SK-N-SH (cell line): ENCODE results near the gene NAMPT. TPM values are rescaled to one million over a fixed set of nuclear protein-coding genes. Genes with fewer than 3 reads are reported as not detected.

Experiments
- CTCF ChIA-PET: fragments of 300-600, 350-600 bp; formaldehyde crosslinking; extraction: SDS; loops from one replicate; lab custom pipeline; 2021; lab: Yijun Ruan, JAX
- POLR2A ChIA-PET: fragments of 350-600 bp; sonication (Branson Sonifier 250); formaldehyde crosslinking; extraction: SDS; loops from one replicate; lab custom pipeline; 2020; ENCODE audit warnings: antibody characterized with exemption, inconsistent platforms; lab: Yijun Ruan, JAX
- DNase-seq: peaks from one replicate; pipeline ENCODE4 v3.0.0; 2012
- H2AFZ ChIP-seq: fragments of 200-600 bp; sonication (generic); 2 replicates; pipeline ENCODE4 v1.8.1; 2016; ENCODE audit warnings: antibody characterized with exemption, mild to moderate bottlenecking, low read depth
- H3F3A ChIP-seq: fragments of 200-600 bp; sonication (generic); replicated peaks from 2 replicates; pipeline ENCODE3; 2016; ENCODE audit warnings: antibody characterized with exemption, mild to moderate bottlenecking; ENCODE audit not compliant: insufficient read depth
- H3K27ac ChIP-seq, 2 experiments: fragments of 200-500 bp in 1 of 2; fragments of 200-600 bp in 1 of 2; sonication (Bioruptor generic) in 1 of 2; sonication (generic), shearing (Covaris generic) in 1 of 2; 2 replicates each; pipeline versions ENCODE4 v1.5.1 to v1.6.1; 2014 to 2016; ENCODE audit warnings: low read depth in 2 of 2, inconsistent platforms in 1 of 2, low read length in 1 of 2, mild to moderate bottlenecking in 1 of 2, mixed read lengths in 1 of 2
- H3K27me3 ChIP-seq: fragments of 200-600 bp; sonication (generic), shearing (Covaris generic); 2 replicates; pipeline ENCODE4 v1.6.1; 2016; ENCODE audit warnings: mixed run types; ENCODE audit not compliant: insufficient read depth
- H3K36me3 ChIP-seq, 2 experiments: fragments of 200-500 bp in 1 of 2; fragments of 200-600 bp in 1 of 2; sonication (Bioruptor generic) in 1 of 2; sonication (generic) in 1 of 2; replicated peaks in 1 of 2; 2 replicates each; pipeline versions ENCODE3 to v1.5.1; 2014 to 2016; ENCODE audit warnings: low read length in 1 of 2, mild to moderate bottlenecking in 1 of 2; ENCODE audit not compliant: insufficient read depth in 2 of 2, control insufficient read depth in 1 of 2
- H3K4me1 ChIP-seq, 2 experiments: fragments of 200-500 bp in 1 of 2; fragments of 200-600 bp in 1 of 2; sonication (Bioruptor generic) in 1 of 2; sonication (generic), shearing (Covaris generic) in 1 of 2; 2 replicates each; pipeline versions ENCODE4 v1.5.1 to v1.6.1; 2014 to 2016; ENCODE audit warnings: low read depth in 1 of 2, low read length in 1 of 2, mixed run types in 1 of 2; ENCODE audit not compliant: insufficient read depth in 2 of 2, control insufficient read depth in 1 of 2
- H3K4me2 ChIP-seq: fragments of 200-600 bp; sonication (generic), shearing (Covaris generic); 2 replicates; pipeline ENCODE4 v1.6.1; 2017; ENCODE audit warnings: mixed run types
- H3K4me3 ChIP-seq, 2 experiments: fragments of 200-500 bp in 1 of 2; fragments of 200-600 bp in 1 of 2; sonication (Bioruptor generic) in 1 of 2; sonication (generic), shearing (Covaris generic) in 1 of 2; 2 replicates each; pipeline versions ENCODE4 v1.5.1 to v1.8.1; 2014 to 2016; ENCODE audit warnings: low read depth in 2 of 2, inconsistent platforms in 1 of 2, low read length in 1 of 2, mild to moderate bottlenecking in 1 of 2, mixed read lengths in 1 of 2, moderate library complexity in 1 of 2
- H3K79me2 ChIP-seq: fragments of 200-600 bp; sonication (generic); 2 replicates; pipeline ENCODE4 v1.8.1; 2017; ENCODE audit warnings: mild to moderate bottlenecking; ENCODE audit not compliant: insufficient read depth
- H3K9ac ChIP-seq: fragments of 200-600 bp; sonication (generic); 2 replicates; pipeline ENCODE4 v1.6.1; 2017; ENCODE audit warnings: mixed run types
- H3K9me2 ChIP-seq: fragments of 200-600 bp; sonication (generic); 2 replicates; pipeline ENCODE4 v1.6.1; 2017; ENCODE audit warnings: mixed run types
- H3K9me3 ChIP-seq: fragments of 200-600 bp; sonication (generic); 2 replicates; pipeline ENCODE4 v1.6.1; 2017; ENCODE audit warnings: mixed run types, mild to moderate bottlenecking, moderate library complexity
- H4K20me1 ChIP-seq: fragments of 200-600 bp; sonication (generic); 2 replicates; pipeline ENCODE4 v1.6.1; 2017; ENCODE audit warnings: mild to moderate bottlenecking, mixed run types; ENCODE audit not compliant: insufficient read depth
- ELF1 ChIP-seq: IDR thresholded peaks from 2 replicates; pipeline ENCODE4 v1.4.0; 2012
- FOSL2 ChIP-seq: IDR thresholded peaks from 2 replicates; pipeline ENCODE4 v1.4.0; 2012; ENCODE audit warnings: low read depth, mild to moderate bottlenecking, moderate library complexity, borderline replicate concordance
- GABPA ChIP-seq: IDR thresholded peaks from 2 replicates; pipeline ENCODE4 v1.4.0; 2012; ENCODE audit warnings: low read depth, mild to moderate bottlenecking
- GATA2 ChIP-seq: sonication (generic); formaldehyde crosslinking; IDR thresholded peaks from 2 replicates; pipeline ENCODE4 v1.5.0; 2020; ENCODE audit warnings: mild to moderate bottlenecking, missing genetic modification reagents
- JUND ChIP-seq: IDR thresholded peaks from 2 replicates; pipeline ENCODE4 v1.4.0; 2012
- POLR2AphosphoS5 ChIP-seq: IDR thresholded peaks from 2 replicates; pipeline ENCODE4 v1.6.1; 2012; ENCODE audit warnings: low read depth, low read length
- RAD21 ChIP-seq: IDR thresholded peaks from 2 replicates; pipeline ENCODE4 v1.6.1; 2012; ENCODE audit warnings: mild to moderate bottlenecking, low read length
- RCOR1 ChIP-seq: fragments of 150-350 bp; IDR thresholded peaks from 2 replicates; pipeline ENCODE4 v1.6.1; 2017; ENCODE audit warnings: antibody characterized with exemption, low read length
- RFX5 ChIP-seq: IDR thresholded peaks from 2 replicates; pipeline ENCODE4 v1.6.1; 2012; ENCODE audit warnings: mild to moderate bottlenecking, improper control_type of control experiment, low read length
- TCF12 ChIP-seq: IDR thresholded peaks from 2 replicates; pipeline ENCODE4 v1.4.0; 2012
- TEAD4 ChIP-seq: IDR thresholded peaks from 2 replicates; pipeline ENCODE4 v1.4.0; 2012; ENCODE audit warnings: mild to moderate bottlenecking, borderline replicate concordance; ENCODE audit not compliant: insufficient read depth
- YY1 ChIP-seq: IDR thresholded peaks from 2 replicates; pipeline ENCODE4 v1.4.0; 2012; ENCODE audit warnings: low read depth, mild to moderate bottlenecking
- WGBS: methylation state at CpG from one replicate; pipeline ENCODE4 v1.1.6; 2017; ENCODE audit warnings: low lambda C conversion rate; 5-methylcytosine and 5-hydroxymethylcytosine counted together
- polyA plus RNA-seq, 3 experiments: library from polyadenylated mRNA; depleted of rRNA; stranded (reverse); fragments of >200 nt; gene quantifications; 2 replicates each; pipeline ENCODE4 v1.2.3, GENCODE V29; 2012
- TF ChIP-seq, protein P1 (sequence below): fragments of 150-350 bp; IDR thresholded peaks from 2 replicates; pipeline ENCODE4 v1.6.1; 2016; ENCODE audit warnings: mild to moderate bottlenecking, low read depth, low read length
- TF ChIP-seq, protein P2 (sequence below): IDR thresholded peaks from 2 replicates; pipeline ENCODE4 v1.4.0; 2012; ENCODE audit warnings: low read depth

NAMPT gene
- polyA plus RNA-seq, 1 of the 3 experiments (the other 2 are of a cell fraction): 20.1 TPM

DNA sequence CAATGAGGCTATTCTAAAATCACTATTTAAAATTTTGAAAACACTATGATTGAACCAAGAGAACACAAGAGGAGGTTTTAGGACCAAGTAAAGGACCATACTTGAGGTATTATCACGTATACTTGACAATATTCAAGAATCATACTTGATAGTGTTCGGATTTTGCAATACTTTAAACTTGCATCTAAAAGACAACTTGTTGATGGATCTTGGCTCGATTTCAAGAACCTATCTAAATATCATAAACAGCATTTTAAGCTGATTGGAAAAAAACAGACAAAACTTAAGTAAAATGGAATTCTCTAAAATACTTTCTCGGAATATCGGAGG, 1.3 kb downstream of the NAMPT start:
- Histone ChIP-seq H4K20me1 (peaks cover 17% of the 10 kb centered on the region), H3K36me3 (peaks cover 0 to 4% of the 10 kb centered on the region in 2 experiments), H2AFZ (peak overlapping the region; percentile 64; the same call in 1 of the 2 replicates), H3K27ac (peak overlapping the region; percentile 87 to 98), H3K9ac (peak overlapping the region; percentile 81), H3K4me2 (peak overlapping the region; percentile 88), H3F3A (peaks cover 19% of the 10 kb centered on the region), H3K4me3 (peak overlapping the region; percentile 90 to 98), H3K79me2 (peaks cover 57% of the 10 kb centered on the region), H3K4me1 (peaks cover 11 to 22% of the 10 kb centered on the region in 2 experiments; a peak in 3 of 4 replicates), H3K9me3 (no peaks in the 10 kb centered on the region), H3K27me3 (no peaks in the 10 kb centered on the region), H3K9me2 (no peaks in the 10 kb centered on the region)
- 34% methylated on average over 5 of the region's 5 CpGs for WGBS
- CTCF ChIA-PET: interaction anchor here (0.8 to 3.9 kb wide), 3 partner anchors 8 to 179 kb away, joined by 3 to 21 read pairs (median 8); no protein-coding TSS in a partner anchor
- no peak for TF ChIP-seq RFX5
- TF ChIP-seq ELF1: no peak
- DNase-seq: no peak
- POLR2A ChIA-PET: no interaction called here

DNA sequence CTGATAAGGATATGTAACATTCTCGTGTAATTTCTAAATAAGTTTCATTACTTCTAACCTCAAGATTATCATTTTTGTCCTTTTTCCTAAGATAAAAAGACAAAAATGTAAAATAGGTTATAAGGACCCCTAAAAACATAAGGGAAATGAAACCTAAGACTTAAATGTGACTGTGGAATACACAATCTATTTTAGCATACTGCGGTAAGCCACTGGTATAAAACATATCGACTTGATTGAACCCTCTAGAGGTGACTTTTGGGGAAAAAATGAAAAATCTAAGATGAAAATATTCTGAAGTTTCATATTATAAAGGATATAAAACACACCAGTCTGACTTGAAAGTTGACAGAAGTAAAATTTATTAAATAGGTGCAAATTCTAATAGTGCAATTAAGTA, 1.9 kb downstream of the NAMPT start:
- H3K27ac ChIP-seq: no peak overlapping the region; a peak in 1 of 4 replicates
- peaks cover 17% of the 10 kb centered on the region for H4K20me1 ChIP-seq
- H3K4me2 ChIP-seq: peak overlapping the region; percentile 88
- POLR2A ChIA-PET: no interaction called here
- no peak for DNase-seq
- 87% methylated on average over 3 of the region's 3 CpGs for WGBS
- peaks cover 63% of the 10 kb centered on the region for H3K79me2 ChIP-seq
- H3F3A ChIP-seq: peaks cover 19% of the 10 kb centered on the region
- H3K9me3 ChIP-seq: no peaks in the 10 kb centered on the region
- H3K4me3 ChIP-seq: peak overlapping the region in 1 of 2 experiments; percentile 6; a peak in 1 of 4 replicates
- peaks cover 0 to 4% of the 10 kb centered on the region in 2 experiments for H3K36me3 ChIP-seq
- no peaks in the 10 kb centered on the region for H3K27me3 ChIP-seq
- H3K9me2 ChIP-seq: no peaks in the 10 kb centered on the region
- no peak overlapping the region for H2AFZ ChIP-seq
- CTCF ChIA-PET: no interaction called here
- H3K4me1 ChIP-seq: peaks cover 12 to 22% of the 10 kb centered on the region in 2 experiments; a peak in 3 of 4 replicates
- TF ChIP-seq, protein P1, sequence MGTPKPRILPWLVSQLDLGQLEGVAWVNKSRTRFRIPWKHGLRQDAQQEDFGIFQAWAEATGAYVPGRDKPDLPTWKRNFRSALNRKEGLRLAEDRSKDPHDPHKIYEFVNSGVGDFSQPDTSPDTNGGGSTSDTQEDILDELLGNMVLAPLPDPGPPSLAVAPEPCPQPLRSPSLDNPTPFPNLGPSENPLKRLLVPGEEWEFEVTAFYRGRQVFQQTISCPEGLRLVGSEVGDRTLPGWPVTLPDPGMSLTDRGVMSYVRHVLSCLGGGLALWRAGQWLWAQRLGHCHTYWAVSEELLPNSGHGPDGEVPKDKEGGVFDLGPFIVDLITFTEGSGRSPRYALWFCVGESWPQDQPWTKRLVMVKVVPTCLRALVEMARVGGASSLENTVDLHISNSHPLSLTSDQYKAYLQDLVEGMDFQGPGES: no peak
- TF ChIP-seq, protein P2, sequence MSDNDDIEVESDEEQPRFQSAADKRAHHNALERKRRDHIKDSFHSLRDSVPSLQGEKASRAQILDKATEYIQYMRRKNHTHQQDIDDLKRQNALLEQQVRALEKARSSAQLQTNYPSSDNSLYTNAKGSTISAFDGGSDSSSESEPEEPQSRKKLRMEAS: no peak
- TF ChIP-seq GATA2: no peak
- no peak for TF ChIP-seq FOSL2
- TF ChIP-seq POLR2AphosphoS5: no peak
- no peak for TF ChIP-seq YY1
- TF ChIP-seq JUND: no peak
- no peak for TF ChIP-seq TEAD4
- no peak for TF ChIP-seq TCF12
- TF ChIP-seq GABPA: no peak
- no peak for TF ChIP-seq RCOR1
- TF ChIP-seq RAD21: no peak
- TF ChIP-seq RFX5: no peak
- peak overlapping the region; percentile 81; the same call in 1 of the 2 replicates for H3K9ac ChIP-seq
